K562 (cell line): ENCODE data around the gene ZYG11A. TPM values are rescaled to one million over a fixed set of nuclear protein-coding genes. Genes with fewer than 3 reads are reported as not detected.

ENCODE experiments used
- ATAC-seq: fragments of 200-7000 bp; cut with Tn5 transposase; 3 replicates; pipeline ENCODE4 v1.9.1; 2020; ENCODE audit warnings: moderate library complexity
- BruUV-seq: library from RNA; stranded (reverse); fragments of 400-500 nt; replicated peaks from 2 replicates; lab custom pipeline; 2021; lab: Mats Ljungman, UMichigan
- CTCF ChIA-PET: fragments of 300-600 bp; formaldehyde crosslinking; extraction: SDS; loops from one replicate; lab custom pipeline; 2021; ENCODE audit warnings: low intra/inter-chr PET ratio; lab: Yijun Ruan, JAX
- POLR2A ChIA-PET: fragments of 300-600, 350-650 bp; sonication (Branson Sonifier 250); formaldehyde crosslinking; extraction: SDS; loops from one replicate; lab custom pipeline; 2021; ENCODE audit warnings: antibody characterized with exemption, inconsistent platforms; lab: Yijun Ruan, JAX
- DNase-seq, 4 experiments: peaks; one replicate each; pipeline versions ENCODE4 v3.0.0 to v3.0.0-alpha.2; 2011 to 2018; ENCODE audit warnings: low spot score in 3 of 4, mixed read lengths in 3 of 4; ENCODE audit errors: extremely low read depth in 1 of 4
- FAIRE-seq: peaks from 2 replicates; lab custom pipeline; 2011; peaks lifted over from hg19 to GRCh38; lab: Jason Lieb, UNC
- H2AFZ ChIP-seq: 2 replicates; pipeline ENCODE4 v1.6.0; 2011; ENCODE audit warnings: low read depth, low read length, control low read depth, inconsistent platforms
- H3K27ac ChIP-seq: fragments of 200-600 bp; 3 replicates; pipeline ENCODE4 v1.8.0; 2011; ENCODE audit warnings: low read depth, mild to moderate bottlenecking, control low read depth, inconsistent platforms, low read length, moderate library complexity, mixed read lengths; ENCODE audit errors: extremely low read depth
- H3K27me3 ChIP-seq, 2 experiments: fragments of 300-600 bp in 1 of 2; 2 replicates in 1 of 2; 3 replicates in 1 of 2; pipeline versions ENCODE4 v1.6.0 to v1.8.0; 2011; ENCODE audit warnings: inconsistent platforms in 2 of 2, low read length in 2 of 2, mild to moderate bottlenecking in 1 of 2, mixed read lengths in 1 of 2, moderate library complexity in 1 of 2; ENCODE audit not compliant: control insufficient read depth in 2 of 2, insufficient read depth in 2 of 2
- H3K36me3 ChIP-seq: fragments of 300-600 bp; 3 replicates; pipeline ENCODE4 v1.8.0; 2011; ENCODE audit warnings: mild to moderate bottlenecking, low read length, inconsistent platforms; ENCODE audit not compliant: control insufficient read depth, insufficient read depth
- H3K4me1 ChIP-seq, 2 experiments: fragments of 200-600 bp in 1 of 2; replicated peaks in 1 of 2; 2 replicates in 1 of 2; 3 replicates in 1 of 2; pipeline versions ENCODE4 v1.5.1 to v1.8.0; 2011; ENCODE audit warnings: inconsistent platforms in 2 of 2, low read length in 2 of 2, mild to moderate bottlenecking in 1 of 2, mixed read lengths in 1 of 2, moderate library complexity in 1 of 2; ENCODE audit not compliant: control insufficient read depth in 2 of 2, insufficient read depth in 2 of 2
- H3K4me2 ChIP-seq: 2 replicates; pipeline ENCODE4 v1.6.1; 2011; ENCODE audit warnings: low read length, control low read depth, inconsistent platforms, mixed read lengths; ENCODE audit not compliant: insufficient read depth
- H3K4me3 ChIP-seq: fragments of 200-600 bp; sonication (generic), shearing (Covaris generic); 2 replicates; pipeline ENCODE4 v1.5.1; 2016; ENCODE audit warnings: control low read depth, inconsistent platforms
- H3K79me2 ChIP-seq: fragments of 200-600 bp; 3 replicates; pipeline ENCODE4 v1.8.0; 2011; ENCODE audit warnings: low read length, inconsistent platforms; ENCODE audit not compliant: control insufficient read depth, insufficient read depth
- H3K9ac ChIP-seq, 2 experiments: 2 replicates each; pipeline versions ENCODE4 v1.6.0 to v1.6.1; 2011; ENCODE audit warnings: low read depth in 2 of 2, low read length in 2 of 2, control low read depth in 1 of 2, inconsistent platforms in 1 of 2, mild to moderate bottlenecking in 1 of 2, mixed read lengths in 1 of 2; ENCODE audit not compliant: insufficient read depth in 1 of 2
- H3K9me1 ChIP-seq: one replicate; pipeline ENCODE4 v1.6.0; 2011; ENCODE audit warnings: inconsistent platforms, mild to moderate bottlenecking, low read length, moderate library complexity; ENCODE audit not compliant: control insufficient read depth, insufficient read depth
- H3K9me3 ChIP-seq: replicated peaks from 2 replicates; pipeline ENCODE4 v1.5.1; 2011; ENCODE audit warnings: low read depth, low read length, inconsistent platforms; ENCODE audit not compliant: control insufficient read depth, insufficient read depth
- H4K20me1 ChIP-seq: replicated peaks from 2 replicates; pipeline ENCODE4 v1.6.1; 2011; ENCODE audit warnings: low read length, inconsistent platforms, mixed read lengths; ENCODE audit not compliant: control insufficient read depth, insufficient read depth
- ATF7 ChIP-seq: fragments of 450-650 bp; IDR thresholded peaks from 2 replicates; pipeline ENCODE4 v1.7.1; 2014; ENCODE audit warnings: mild to moderate bottlenecking, moderate library complexity
- BHLHE40 ChIP-seq: IDR thresholded peaks from 2 replicates; pipeline ENCODE4 v1.6.1; 2011; ENCODE audit warnings: low read length, improper control_type of control experiment
- CBX3 ChIP-seq, 2 experiments: IDR thresholded peaks; 1 replicate in 1 of 2; 2 replicates in 1 of 2; pipeline ENCODE4 v1.6.1; 2012; ENCODE audit warnings: inconsistent platforms in 2 of 2, low read length in 2 of 2, borderline replicate concordance in 1 of 2, control low read depth in 1 of 2
- NCOR1 ChIP-seq: fragments of 450-650 bp; IDR thresholded peaks from 2 replicates; pipeline ENCODE4 v1.6.1; 2016; ENCODE audit warnings: mild to moderate bottlenecking, moderate library complexity
- SMARCA4 ChIP-seq: fragments of 450-650 bp; IDR thresholded peaks from 2 replicates; pipeline ENCODE4 v1.6.1; 2016
- STAT5A ChIP-seq: IDR thresholded peaks from 2 replicates; pipeline ENCODE4 v1.6.1; 2012; ENCODE audit warnings: low read length, inconsistent platforms, borderline replicate concordance
- TOE1 ChIP-seq, 2 experiments: fragments of 450-650 bp in 1 of 2; sonication (generic) in 1 of 2; formaldehyde crosslinking in 1 of 2; IDR thresholded peaks; 2 replicates each; pipeline versions ENCODE4 v1.7.1 to v1.8.0; 2016 to 2022; ENCODE audit warnings: borderline replicate concordance in 2 of 2, mild to moderate bottlenecking in 2 of 2, antibody characterized with exemption in 1 of 2, inconsistent platforms in 1 of 2, low read depth in 1 of 2, missing genetic modification reagents in 1 of 2, moderate library complexity in 1 of 2
- TRIM28 ChIP-seq: fragments of 450-650 bp; IDR thresholded peaks from 2 replicates; pipeline ENCODE4 v1.6.1; 2017
- ZFX ChIP-seq: sonication (generic); formaldehyde crosslinking; IDR thresholded peaks from 2 replicates; pipeline ENCODE4 v1.8.0; 2022; ENCODE audit warnings: mild to moderate bottlenecking, missing genetic modification reagents, moderate library complexity
- ZNF134 ChIP-seq: fragments of 250-450 bp; sonication (Bioruptor Pico); conservative IDR thresholded peaks from 2 replicates; pipeline ENCODE4 v1.4.0; 2020
- WGBS: fragments of 100-300 bp; shearing (Covaris generic); methylation state at CpG from one replicate; pipeline ENCODE4 v1.1.6; 2016; ENCODE audit warnings: low coverage, mixed read lengths; ENCODE audit not compliant: insufficient coverage; ENCODE audit errors: missing lambda C conversion rate; 5-methylcytosine and 5-hydroxymethylcytosine counted together
- in situ Hi-C: fragments of 300-500 bp; cut with MboI; formaldehyde crosslinking; loops from 4 replicates; pipeline ENCODE4 v1.15.0; 2018; ENCODE audit warnings: inconsistent platforms, mixed read lengths
- intact Hi-C: fragments of 100-400 bp; cut with micrococcal nuclease; formaldehyde crosslinking; loops from 2 replicates; pipeline ENCODE4 v1.14.2; 2022
- polyA plus RNA-seq, 8 experiments: library from polyadenylated mRNA; depleted of rRNA in 4 of 8; stranded (reverse) in 5 of 8; unstranded in 3 of 8; fragments of >200 nt; fragmentation: Nextera tagmentation in 2 of 8; fragmentation: Illumina TruSeq in 1 of 8; extraction: Ambion mirVana in 2 of 8; extraction: Trizol in 1 of 8; gene quantifications; 2 replicates each; pipeline versions ENCODE4 v1.2.1 to v1.2.3, GENCODE V29; 2011 to 2014; ENCODE audit warnings: inconsistent platforms in 1 of 8, missing spikeins in 1 of 8
- total RNA-seq, 7 experiments: library from RNA; depleted of rRNA in 6 of 7; stranded (reverse); fragments of >200 nt in 6 of 7; fragmentation: Illumina TruSeq in 2 of 7; extraction: Trizol in 2 of 7; gene quantifications; 2 replicates each; pipeline versions ENCODE4 v1.2.1 to v1.2.3, GENCODE V29; 2011 to 2021; ENCODE audit warnings: low replicate concordance in 1 of 7

ZYG11A gene
- total and polyA plus RNA-seq, 9 of the 15 experiments (the other 6 are each of a cell fraction or from before 2014, with no cell fraction given): 4.5 to 21.9 (median 14.0) TPM

GRCh38 chr1:52913014-52913413, 70.5 kb downstream of the ZYG11A start:
- Histone ChIP-seq H3K36me3 (peaks cover under 1% of the 10 kb centered on the region; the same call in 1 of the 3 replicates), H3K9ac (peak overlapping the region in 1 of 2 experiments; percentile 2; a peak in 1 of 4 replicates), H4K20me1 (no peaks in the 10 kb centered on the region), H3K9me3 (no peaks in the 10 kb centered on the region), H3K27ac (peak overlapping the region; percentile 43; the same call in 1 of the 3 replicates), H2AFZ (peak overlapping the region; percentile 80), H3K4me3 (no peak overlapping the region), H3K79me2 (no peaks in the 10 kb centered on the region), H3K27me3 (no peaks in the 10 kb centered on the region), H3K9me1 (no peaks in the 10 kb centered on the region), H3K4me2 (no peak overlapping the region), H3K4me1 (peaks cover 34 to 39% of the 10 kb centered on the region in 2 experiments)
- peak; percentile 4; the same call in 1 of the 3 replicates for ATAC-seq
- BruUV-seq: no TSS peak
- no peak for DNase-seq
- no peak for FAIRE-seq
- intact Hi-C loops: loop anchor here (2.0 kb wide), 1 partner anchor 270 kb away; no protein-coding TSS in a partner anchor
- ChIA-PET CTCF (interaction anchor here (0.6 kb wide), 1 partner anchor 34 kb away, joined by 4 read pairs; no protein-coding TSS in a partner anchor), POLR2A (no interaction called here)
- in situ Hi-C loops: loop anchor here (25.0 kb wide), 1 partner anchor 274 kb away; the partner anchor contains the start of gene CPT2
- TF ChIP-seq NCOR1: no peak
- no peak for TF ChIP-seq SMARCA4
- TF ChIP-seq STAT5A: no peak
- 46% methylated on average over 3 of the region's 3 CpGs for WGBS

GRCh38 chr1:52913537-52913936, 71.0 kb downstream of the ZYG11A start:
- intact Hi-C loops: loop anchor here (2.0 kb wide), 1 partner anchor 269 kb away; no protein-coding TSS in a partner anchor
- Histone ChIP-seq H3K79me2 (no peaks in the 10 kb centered on the region), H3K27ac (peak overlapping the region; percentile 43; the same call in 1 of the 3 replicates), H4K20me1 (no peaks in the 10 kb centered on the region), H3K9me1 (no peaks in the 10 kb centered on the region), H3K4me1 (peaks cover 31 to 39% of the 10 kb centered on the region in 2 experiments), H2AFZ (peak overlapping the region; percentile 80), H3K4me2 (no peak overlapping the region), H3K9me3 (no peaks in the 10 kb centered on the region), H3K27me3 (no peaks in the 10 kb centered on the region), H3K4me3 (no peak overlapping the region), H3K9ac (peak overlapping the region in 1 of 2 experiments; percentile 2; a peak in 1 of 4 replicates), H3K36me3 (no peaks in the 10 kb centered on the region)
- peak; percentile 75 for FAIRE-seq
- BruUV-seq: no TSS peak
- peak; percentile 81 to 87 (median 84) for DNase-seq
- ATAC-seq: peak; percentile 91
- WGBS: 27% methylated on average over 8 of the region's 8 CpGs
- in situ Hi-C loops: loop anchor here (25.0 kb wide), 1 partner anchor 274 kb away; the partner anchor contains the start of gene CPT2
- ChIA-PET CTCF (interaction anchor here (0.6 kb wide), 1 partner anchor 33 kb away, joined by 4 read pairs; no protein-coding TSS in a partner anchor), POLR2A (interaction anchor here (1.1 to 2.8 kb wide), 2 partner anchors 14 to 19 kb away, joined by 3 to 6 read pairs; no protein-coding TSS in a partner anchor)
- TF ChIP-seq ZFX (CRISPR knock-in tag): no peak; the same call in 1 of the 2 replicates
- peak in 1 of 2 experiments; percentile 83; a peak in 1 of 3 replicates for TF ChIP-seq CBX3 (IDR thresholded peaks at IDR 0.05; ENCODE audit: borderline replicate concordance in 1 of 2, low read length in 2 of 2)
- TF ChIP-seq BHLHE40: peak; percentile 99
- TF ChIP-seq TOE1 (IDR thresholded peaks at IDR 0.05; ENCODE audit: borderline replicate concordance): peak; percentile 55
- TF ChIP-seq TOE1 (CRISPR knock-in tag; IDR thresholded peaks at IDR 0.05; ENCODE audit: borderline replicate concordance, low read depth): no peak
- no peak for TF ChIP-seq ATF7
- no peak for TF ChIP-seq ZNF134
- 0 out of 2 replicates have a peak, but pooled peaks have one; percentile 23 for TF ChIP-seq TRIM28
